NOMO-1 (cell line): ENCODE measurements around the gene VPS54.

Experiments used
- DNase-seq, 2 experiments: peaks; one replicate each; lab custom pipeline; 2025; ENCODE audit not compliant: unreplicated experiment in 2 of 2; lab: John Stamatoyannopoulos, UW

The VPS54 gene

GRCh38 chr2:64019083-64019974 is at the start of gene VPS54:
Gene VPS54 (minus strand): TSS chr2:64019428. CDS start chr2:63983999, 35,429 bp downstream.
- DNase-seq: peak; percentile 37 to 43

DNA sequence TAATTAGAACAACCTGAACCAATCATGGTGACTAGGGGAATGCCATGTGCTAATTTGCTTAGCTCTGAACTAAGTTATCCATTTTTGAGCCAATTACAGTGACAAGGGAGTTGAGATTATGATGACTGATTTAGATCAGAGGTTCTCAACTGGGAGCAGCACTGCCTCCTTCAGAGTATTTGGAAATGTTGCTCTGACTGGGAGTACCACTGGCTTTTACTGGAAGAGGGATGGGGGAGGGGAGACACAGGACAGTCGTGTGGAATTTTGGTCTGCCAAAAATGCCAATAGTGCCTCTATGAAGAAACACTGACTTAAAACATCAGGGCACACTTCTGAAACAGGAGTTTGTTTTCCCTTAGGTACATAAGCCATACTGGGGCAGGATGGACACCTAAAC is 48.1 kb upstream of the VPS54 start:
- no peak for DNase-seq

DNA sequence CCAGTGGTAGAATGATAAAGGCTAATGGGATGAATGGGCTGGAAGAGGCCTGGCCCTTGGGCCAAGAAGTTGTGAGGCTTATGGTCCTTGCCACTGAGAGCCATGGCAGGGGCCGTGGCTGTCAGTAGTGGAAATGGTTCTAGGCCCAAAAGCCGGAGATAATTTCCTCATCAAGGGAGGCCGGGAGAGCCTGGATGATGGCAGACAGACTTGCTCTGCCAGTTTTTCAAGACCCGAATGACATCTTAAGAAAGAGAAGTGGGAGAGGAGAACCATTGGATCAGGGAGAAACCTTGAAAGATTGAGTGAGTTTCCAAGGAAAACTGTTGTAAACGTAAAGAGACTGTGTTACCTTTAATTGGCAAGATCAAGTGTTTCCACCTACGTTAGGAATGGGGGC is 46.3 kb upstream of the VPS54 start:
- no peak for DNase-seq

DNA sequence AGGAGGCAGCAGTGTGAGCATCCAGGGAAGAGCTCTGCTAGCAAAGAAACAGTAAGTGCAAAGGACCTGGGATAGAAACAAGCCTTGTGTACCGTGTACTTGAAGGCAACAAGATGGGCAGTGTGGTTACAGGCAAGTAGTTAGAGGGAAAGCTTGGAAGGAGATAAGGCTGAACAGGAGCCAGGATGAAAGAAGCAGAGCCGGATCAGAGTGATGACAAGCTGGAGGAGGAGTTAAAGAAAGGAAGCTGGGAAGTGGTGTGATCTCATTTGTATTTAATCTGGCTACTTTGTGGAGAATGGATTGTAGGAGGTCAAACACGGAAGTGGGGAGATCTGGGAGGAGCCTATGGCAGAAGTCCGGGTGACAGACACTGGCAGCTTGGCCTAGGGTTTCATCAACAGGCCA is 44.7 kb upstream of the VPS54 start:
- no peak for DNase-seq

GRCh38 chr2:64063454-64063853 is 44.2 kb upstream of the VPS54 start:
- no peak for DNase-seq

DNA sequence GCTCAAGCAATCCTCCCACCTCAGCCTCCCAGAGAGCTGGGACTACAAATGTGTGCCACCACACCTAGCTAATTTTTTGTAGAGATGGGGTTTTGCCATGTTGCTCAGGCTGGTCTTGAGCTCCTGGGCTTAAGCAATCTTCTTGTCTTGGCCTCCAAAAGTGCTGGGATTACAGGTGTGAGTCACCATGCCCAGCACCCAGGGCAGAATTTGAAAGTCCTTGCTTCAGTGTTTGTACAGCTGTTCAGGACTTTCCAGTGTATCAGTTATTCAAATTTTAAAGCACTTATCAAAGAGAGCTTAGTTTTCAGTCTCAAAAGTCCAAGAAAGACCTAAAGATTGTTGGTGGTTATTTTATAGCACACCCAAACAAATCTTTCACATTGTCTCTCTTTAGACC is 43.6 kb upstream of the VPS54 start:
- no peak for DNase-seq

DNA sequence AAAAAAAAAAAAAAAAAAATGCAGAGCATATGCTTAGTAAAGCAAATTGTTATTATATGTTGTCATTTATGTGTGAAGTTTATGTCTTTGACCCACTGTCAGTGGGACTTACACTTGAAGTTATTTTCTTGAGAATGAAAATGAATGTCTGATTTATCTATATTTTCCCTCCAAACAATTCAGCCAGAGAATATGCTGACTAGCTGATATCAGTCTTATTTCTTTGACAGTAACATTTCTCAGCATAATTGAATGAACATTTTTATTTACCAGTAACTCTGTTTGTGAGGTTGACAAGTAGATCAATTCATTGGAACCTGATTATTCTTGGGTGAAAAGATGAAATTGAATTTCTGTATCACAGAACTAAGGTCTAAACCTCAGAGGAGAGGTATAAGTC is 40.0 kb upstream of the VPS54 start:
- no peak for DNase-seq

- no peak for DNase-seq
Observed at GRCh38 chr2:64056021-64056420, 36.8 kb upstream of the VPS54 start.

DNA sequence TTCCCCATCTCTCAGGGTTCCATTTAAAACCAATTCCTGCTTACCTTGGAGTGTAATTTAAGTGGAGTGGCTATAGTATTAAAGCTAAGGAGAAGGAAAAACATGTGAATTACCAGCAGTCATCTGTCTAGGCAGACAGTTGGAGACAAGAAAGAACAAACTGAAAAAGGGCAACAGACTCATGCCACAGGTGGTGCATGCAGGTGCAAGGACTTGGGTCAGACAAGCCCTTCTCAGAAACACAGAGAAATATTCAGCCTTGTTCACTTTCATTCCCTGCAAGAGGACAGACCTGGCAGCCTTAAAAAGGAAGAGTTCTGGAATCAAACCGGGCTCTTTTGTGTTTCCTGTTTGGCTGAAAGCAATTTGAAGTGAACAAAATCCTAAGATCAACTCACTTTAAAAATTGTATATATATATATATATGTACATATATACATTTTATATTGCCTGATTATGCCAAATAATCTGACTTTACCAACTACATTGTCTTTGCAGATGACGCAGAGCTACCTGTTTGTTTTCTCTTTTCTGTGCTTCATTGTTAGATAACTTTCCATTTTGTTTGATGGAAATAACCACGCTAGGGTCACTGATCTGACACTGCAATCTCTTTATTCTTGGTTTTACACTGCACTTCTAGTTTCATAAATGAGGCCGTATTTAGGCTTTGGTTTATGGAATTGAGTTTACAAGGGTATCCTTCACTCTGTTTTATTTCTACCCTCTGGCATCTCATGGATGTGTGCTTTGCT is 35.1 kb upstream of the VPS54 start:
- DNase-seq: no peak

- DNase-seq: no peak
Observed at GRCh38 chr2:64052463-64053241, 33.4 kb upstream of the VPS54 start.

DNA sequence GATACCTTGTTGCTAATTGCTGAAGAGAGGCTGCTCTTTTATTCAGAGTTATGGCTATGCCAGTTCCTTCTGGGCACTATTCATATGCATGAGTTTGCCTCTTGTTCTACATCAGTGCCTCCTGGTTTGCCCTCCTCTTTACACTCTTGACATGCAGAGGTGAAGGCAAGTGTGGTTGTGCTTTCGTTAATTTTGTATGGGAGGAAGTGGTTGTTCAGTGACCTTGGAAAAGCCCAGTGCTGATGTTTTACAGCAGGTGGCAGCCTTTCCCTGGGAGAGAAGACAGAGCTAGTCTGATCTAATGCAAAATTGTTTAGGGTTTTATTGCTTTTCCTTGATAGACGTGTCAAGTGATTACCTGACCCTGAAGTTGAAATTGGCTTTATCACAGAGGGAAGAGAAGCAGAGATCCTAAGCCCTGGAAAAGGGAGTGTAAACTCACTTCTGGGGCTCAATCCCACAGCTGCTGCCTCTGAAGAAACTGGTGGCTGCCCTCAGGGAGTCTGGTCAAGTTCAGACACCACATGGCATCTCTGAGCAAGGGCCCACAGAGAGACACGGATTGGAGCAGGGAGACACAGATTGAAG is 30.5 kb upstream of the VPS54 start:
- peak; percentile 35 to 74 for DNase-seq

DNA sequence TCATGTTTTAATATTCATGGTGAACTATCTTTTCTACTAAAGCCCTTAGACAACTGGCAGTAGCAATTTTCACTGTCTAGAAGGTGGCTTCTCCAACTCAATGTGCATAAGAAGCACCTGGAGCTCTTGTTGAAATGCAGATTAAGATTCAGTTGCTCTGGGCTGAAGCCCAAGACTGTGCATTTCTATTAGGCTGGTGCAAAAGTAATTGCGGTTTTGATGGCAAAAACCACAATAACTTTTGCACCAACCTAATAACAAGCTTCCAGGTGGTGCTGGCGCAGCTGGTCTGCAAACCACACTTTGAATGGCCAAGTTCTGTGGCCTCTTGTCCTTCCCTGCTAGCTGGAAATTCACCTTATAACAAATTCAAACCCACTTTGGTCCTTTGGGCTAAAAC is 26.7 kb upstream of the VPS54 start:
- DNase-seq: no peak

DNA sequence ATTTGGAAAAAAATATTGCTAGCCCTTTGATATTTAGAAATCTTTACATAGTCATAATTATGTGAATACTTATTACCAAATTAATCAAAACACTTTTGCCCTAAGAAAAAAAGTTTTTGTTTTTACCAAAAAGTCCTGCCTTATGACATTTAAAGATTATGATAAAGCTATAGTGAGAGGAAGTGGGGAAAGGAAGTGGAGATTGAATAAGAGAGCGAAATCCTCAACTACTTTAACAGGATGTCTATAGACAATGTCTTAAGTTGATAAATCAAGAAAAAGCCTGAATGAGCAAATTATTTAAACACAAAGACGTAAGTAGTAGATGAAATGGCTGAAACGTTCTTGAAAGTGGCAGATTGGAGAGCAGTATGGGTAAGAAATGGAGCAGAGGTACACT is 20.9 kb upstream of the VPS54 start:
- no peak for DNase-seq

GRCh38 chr2:64036034-64036705 is 16.9 kb upstream of the VPS54 start:
- DNase-seq: peak; percentile 14 to 81

GRCh38 chr2:64035072-64035942 is 16.1 kb upstream of the VPS54 start:
- no peak for DNase-seq

DNA sequence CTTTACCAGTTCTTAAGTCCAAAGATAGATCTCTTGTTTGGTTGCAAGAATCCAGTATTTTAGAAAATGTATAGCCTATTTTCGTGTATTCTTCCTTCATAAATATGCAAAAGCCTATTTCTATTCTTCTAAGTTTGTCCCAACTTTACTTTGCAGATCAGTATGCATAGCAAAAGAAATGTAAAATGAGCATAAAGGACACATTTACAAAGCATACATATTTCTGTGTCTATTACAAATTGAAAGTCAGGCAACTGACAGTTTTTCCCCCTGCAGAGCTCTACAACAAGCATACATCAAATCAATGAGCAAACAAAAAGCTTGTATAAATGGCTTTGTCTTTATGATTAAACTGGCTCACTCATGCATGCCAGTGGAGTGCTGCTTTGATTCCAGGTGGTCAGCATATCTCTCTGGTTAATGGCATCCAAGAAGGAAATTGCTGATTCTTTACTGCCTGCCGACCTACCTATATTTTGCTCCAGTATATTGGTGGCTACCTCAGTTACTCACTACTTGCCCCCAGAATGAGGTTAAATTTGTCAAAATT is 10.0 kb upstream of the VPS54 start:
- no peak for DNase-seq

- no peak for DNase-seq
Observed at GRCh38 chr2:64025741-64026140, 6.5 kb upstream of the VPS54 start.

DNA sequence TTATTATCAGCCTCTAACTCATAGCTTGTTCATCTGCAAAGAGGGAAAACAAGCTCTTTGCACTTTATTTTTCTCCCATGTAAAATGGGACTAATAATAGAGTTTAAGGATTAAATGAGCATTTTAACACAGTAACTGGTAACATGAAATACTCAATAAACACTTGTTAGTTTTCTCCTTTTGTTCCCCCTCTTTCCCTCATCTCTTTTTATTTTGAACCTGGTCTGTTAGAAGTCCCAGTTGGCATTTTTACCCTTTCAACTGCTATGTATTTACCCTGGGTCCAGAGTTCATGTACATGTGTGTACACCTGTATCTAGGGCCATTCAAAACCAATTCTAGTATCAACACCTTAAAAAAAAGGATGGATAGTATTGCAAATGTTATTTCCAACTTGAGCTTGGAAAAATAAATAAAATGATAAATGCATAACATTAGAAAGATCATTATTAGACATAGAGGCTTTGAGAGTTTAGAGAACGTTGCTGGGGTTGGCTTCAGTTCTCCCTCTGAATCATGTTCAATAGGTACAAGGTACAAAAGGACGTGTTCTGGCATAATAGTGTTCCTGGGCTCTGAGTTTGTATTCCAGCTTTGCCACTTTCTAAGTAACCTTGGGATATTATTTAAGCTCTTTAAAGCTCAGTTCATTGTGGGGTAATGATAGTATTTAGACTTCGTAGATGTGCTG is 5.2 kb upstream of the VPS54 start:
- DNase-seq: no peak
